Mesothelial cell of epicardium (in vitro differentiated cells): Measurements from ENCODE around the gene CUX1. TPM values are rescaled to one million over a fixed set of nuclear protein-coding genes. Genes with fewer than 3 reads are reported as not detected.
"Not testable (repeated sequence)": the region's sequence is repeated elsewhere in the genome, so short reads cannot be mapped to it uniquely, and the experiment has no call there.

Experiments used
- DNase-seq, 2 experiments: peaks; one replicate each; pipeline ENCODE4 v3.0.0; 2021; ENCODE audit warnings: low spot score in 2 of 2; ENCODE audit not compliant: unreplicated experiment in 2 of 2
- H3K27ac Mint-ChIP-seq: 2 replicates; pipeline ENCODE4 v1.8.0; 2021; ENCODE audit warnings: mixed read lengths
- H3K27me3 Mint-ChIP-seq: 2 replicates; pipeline ENCODE4 v1.8.0; 2021; ENCODE audit warnings: low read depth, mixed read lengths
- H3K36me3 Mint-ChIP-seq: 2 replicates; pipeline ENCODE4 v1.8.0; 2021; ENCODE audit warnings: mixed read lengths
- H3K4me1 Mint-ChIP-seq: 2 replicates; pipeline ENCODE4 v1.8.0; 2021; ENCODE audit warnings: mixed read lengths
- H3K4me3 Mint-ChIP-seq: 2 replicates; pipeline ENCODE4 v1.8.0; 2021; ENCODE audit warnings: mild to moderate bottlenecking, moderate library complexity, mixed read lengths
- H3K9me3 Mint-ChIP-seq: 2 replicates; pipeline ENCODE4 v1.8.0; 2021; ENCODE audit warnings: mixed read lengths
- CTCF ChIP-seq: fragments of 200-600 bp; sonication (generic); IDR thresholded peaks from one replicate; pipeline ENCODE4 v1.5.0; 2021; ENCODE audit warnings: antibody characterized with exemption; ENCODE audit not compliant: unreplicated experiment
- total RNA-seq: library from RNA; stranded (reverse); gene quantifications from 3 replicates; pipeline ENCODE4 v1.2.1, GENCODE V29; 2021

The CUX1 gene
- total RNA-seq, 1 donor from 2014 or later, result 158 TPM

DNA sequence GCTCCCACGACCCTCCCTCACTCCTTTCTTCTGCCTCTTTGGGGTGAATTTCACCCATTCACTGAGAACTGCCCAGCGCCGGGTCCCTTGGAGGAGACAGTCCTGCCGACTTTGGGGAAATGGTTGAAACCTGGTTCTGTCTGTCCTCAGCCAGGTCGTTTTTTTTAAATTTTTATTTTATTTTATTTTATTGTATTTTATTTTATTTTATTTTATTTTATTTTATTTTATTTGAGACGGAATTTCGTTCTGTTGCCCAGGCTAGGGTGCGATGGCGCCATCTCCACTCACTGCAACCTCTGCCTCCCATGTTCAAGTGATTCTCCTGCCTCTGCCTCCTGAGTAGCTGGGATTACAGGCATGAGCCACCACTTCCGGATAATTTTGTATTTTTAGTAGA is 363.3 kb downstream of the CUX1 start:
- no peaks in the 10 kb centered on the region for H3K27me3 Mint-ChIP-seq
- H3K9me3 Mint-ChIP-seq, result no peaks in the 10 kb centered on the region
- no peaks in the 10 kb centered on the region for H3K4me1 Mint-ChIP-seq
- H3K27ac Mint-ChIP-seq, result no peak overlapping the region
- no peak for TF ChIP-seq CTCF
- peaks cover 42% of the 10 kb centered on the region for H3K36me3 Mint-ChIP-seq
- no peak for DNase-seq
- H3K4me3 Mint-ChIP-seq, result no peak overlapping the region

GRCh38 chr7:102181517-102181916 is 364.1 kb downstream of the CUX1 start:
- no peak overlapping the region for H3K4me3 Mint-ChIP-seq
- no peaks in the 10 kb centered on the region for H3K27me3 Mint-ChIP-seq
- DNase-seq, result no peak
- no peaks in the 10 kb centered on the region for H3K4me1 Mint-ChIP-seq
- TF ChIP-seq CTCF, result no peak
- no peak overlapping the region for H3K27ac Mint-ChIP-seq
- peaks cover 41% of the 10 kb centered on the region for H3K36me3 Mint-ChIP-seq
- H3K9me3 Mint-ChIP-seq, result no peaks in the 10 kb centered on the region

GRCh38 chr7:102182016-102182415 is 364.6 kb downstream of the CUX1 start:
- no peak overlapping the region for H3K4me3 Mint-ChIP-seq

GRCh38 chr7:102183848-102184247 is 366.4 kb downstream of the CUX1 start:
- H3K4me1 Mint-ChIP-seq, DNase-seq, H3K9me3 Mint-ChIP-seq, H3K27ac Mint-ChIP-seq, H3K4me3 Mint-ChIP-seq, H3K27me3 Mint-ChIP-seq: not testable (repeated sequence)
- peaks cover 38% of the 10 kb centered on the region for H3K36me3 Mint-ChIP-seq

More at GRCh38 chr7:102182016-102182415, 364.6 kb downstream of the CUX1 start:
- Mint-ChIP-seq H3K27me3 (no peaks in the 10 kb centered on the region), H3K4me1 (no peaks in the 10 kb centered on the region), H3K27ac (no peak overlapping the region), H3K36me3 (peaks cover 43% of the 10 kb centered on the region), H3K9me3 (no peaks in the 10 kb centered on the region)
- no peak for TF ChIP-seq CTCF
- no peak for DNase-seq

DNA sequence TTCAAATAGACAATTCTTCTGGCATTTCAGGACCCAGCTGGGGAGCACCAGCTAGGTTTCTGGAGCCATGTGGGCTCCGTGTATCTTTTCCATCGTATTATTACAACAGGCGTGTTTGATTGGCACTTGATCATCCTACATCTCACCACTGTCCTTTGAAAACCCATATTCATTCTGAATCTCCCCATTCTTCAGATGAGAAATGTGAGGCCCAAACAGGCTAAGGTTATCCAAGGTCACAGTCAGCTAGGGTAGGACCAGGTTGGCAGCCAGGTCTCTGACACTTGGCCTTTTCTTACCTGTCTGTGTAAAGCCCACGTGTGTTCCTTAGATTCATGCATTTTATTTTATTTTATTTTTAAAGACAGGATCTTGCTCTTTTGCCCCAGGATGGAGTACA is 366.9 kb downstream of the CUX1 start:
- TF ChIP-seq CTCF, result no peak
- H3K36me3 Mint-ChIP-seq, result peaks cover 38% of the 10 kb centered on the region
- H3K27me3 Mint-ChIP-seq, result no peaks in the 10 kb centered on the region
- no peaks in the 10 kb centered on the region for H3K4me1 Mint-ChIP-seq
- no peaks in the 10 kb centered on the region for H3K9me3 Mint-ChIP-seq
- H3K4me3 Mint-ChIP-seq, result no peak overlapping the region
- no peak for DNase-seq
- H3K27ac Mint-ChIP-seq, result no peak overlapping the region

DNA sequence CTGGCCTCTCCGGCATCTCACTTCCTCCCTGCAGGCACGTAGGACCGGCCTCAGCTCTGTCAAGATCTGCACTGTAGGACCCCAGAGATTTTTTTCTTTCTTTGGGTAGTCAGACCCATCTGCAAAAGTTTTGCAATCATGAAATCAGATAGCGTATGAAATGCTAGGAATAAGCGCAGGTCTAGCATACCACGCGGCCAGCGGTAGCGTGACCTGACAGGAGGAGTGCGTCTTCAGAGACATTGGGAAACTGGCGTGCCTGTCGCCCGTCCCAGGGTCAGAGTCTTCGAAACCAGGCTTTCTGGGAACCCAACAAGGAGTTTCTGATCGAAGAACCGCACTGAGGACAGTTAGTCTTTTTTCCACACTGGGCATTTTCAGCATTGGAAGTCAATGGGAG is 368.4 kb downstream of the CUX1 start:
- no peaks in the 10 kb centered on the region for H3K27me3 Mint-ChIP-seq
- DNase-seq, result no peak
- H3K9me3 Mint-ChIP-seq, result no peaks in the 10 kb centered on the region
- H3K36me3 Mint-ChIP-seq, result peaks cover 35% of the 10 kb centered on the region
- no peak overlapping the region for H3K27ac Mint-ChIP-seq
- no peaks in the 10 kb centered on the region for H3K4me1 Mint-ChIP-seq
- H3K4me3 Mint-ChIP-seq, result no peak overlapping the region
- TF ChIP-seq CTCF, result no peak
